GM12874 (cell line): ENCODE measurements around the gene TRIM15.

Experiments used
- CTCF ChIP-seq: IDR thresholded peaks from 2 replicates; pipeline ENCODE4 v1.5.1; 2011; ENCODE audit warnings: low read depth, mild to moderate bottlenecking, control low read depth, low read length, moderate library complexity; ENCODE audit not compliant: insufficient read depth

TRIM15 gene

GRCh38 chr6:30207619-30208295 is 44.4 kb downstream of the TRIM15 start:
- no peak for TF ChIP-seq CTCF

- no peak for TF ChIP-seq CTCF
These were observed 48.0 kb downstream of the TRIM15 start for GRCh38 chr6:30211306-30211705.

- TF ChIP-seq CTCF: no peak
These were observed 48.6 kb downstream of the TRIM15 start for GRCh38 chr6:30211899-30212298.

- no peak for TF ChIP-seq CTCF
These were observed 49.7 kb downstream of the TRIM15 start, which contains the start of gene TRIM26 for GRCh38 chr6:30212865-30213666. TRIM26 (minus strand) TSS chr6:30213406; CDS start chr6:30199103, 14,303 bp downstream.

- TF ChIP-seq CTCF: no peak
These were observed 50.3 kb downstream of the TRIM15 start for GRCh38 chr6:30213667-30213956.

GRCh38 chr6:30213957-30214656 is 50.8 kb downstream of the TRIM15 start:
- TF ChIP-seq CTCF: no peak

GRCh38 chr6:30214657-30214982 is 51.3 kb downstream of the TRIM15 start:
- no peak for TF ChIP-seq CTCF
